Choroid plexus epithelial cell (primary cell): ENCODE results near the gene ZNF558.
"Not testable (repeated sequence)": the region's sequence is repeated elsewhere in the genome, so short reads cannot be mapped to it uniquely, and the experiment has no call there.

Experiments
- DNase-seq: peaks from one replicate; pipeline ENCODE4 v3.0.0-alpha.2; 2010; ENCODE audit warnings: low read depth
- H3K4me3 ChIP-seq: 2 replicates; pipeline ENCODE4 v1.5.1; 2011; ENCODE audit warnings: low read depth, mild to moderate bottlenecking, control low read depth, low read length, moderate library complexity
- TF ChIP-seq, protein P1 (sequence below): conservative IDR thresholded peaks from 2 replicates; pipeline ENCODE4 v1.5.1; 2011; ENCODE audit warnings: low read depth, mild to moderate bottlenecking, control low read depth, inconsistent platforms, low read length, moderate library complexity

Gene ZNF558

DNA sequence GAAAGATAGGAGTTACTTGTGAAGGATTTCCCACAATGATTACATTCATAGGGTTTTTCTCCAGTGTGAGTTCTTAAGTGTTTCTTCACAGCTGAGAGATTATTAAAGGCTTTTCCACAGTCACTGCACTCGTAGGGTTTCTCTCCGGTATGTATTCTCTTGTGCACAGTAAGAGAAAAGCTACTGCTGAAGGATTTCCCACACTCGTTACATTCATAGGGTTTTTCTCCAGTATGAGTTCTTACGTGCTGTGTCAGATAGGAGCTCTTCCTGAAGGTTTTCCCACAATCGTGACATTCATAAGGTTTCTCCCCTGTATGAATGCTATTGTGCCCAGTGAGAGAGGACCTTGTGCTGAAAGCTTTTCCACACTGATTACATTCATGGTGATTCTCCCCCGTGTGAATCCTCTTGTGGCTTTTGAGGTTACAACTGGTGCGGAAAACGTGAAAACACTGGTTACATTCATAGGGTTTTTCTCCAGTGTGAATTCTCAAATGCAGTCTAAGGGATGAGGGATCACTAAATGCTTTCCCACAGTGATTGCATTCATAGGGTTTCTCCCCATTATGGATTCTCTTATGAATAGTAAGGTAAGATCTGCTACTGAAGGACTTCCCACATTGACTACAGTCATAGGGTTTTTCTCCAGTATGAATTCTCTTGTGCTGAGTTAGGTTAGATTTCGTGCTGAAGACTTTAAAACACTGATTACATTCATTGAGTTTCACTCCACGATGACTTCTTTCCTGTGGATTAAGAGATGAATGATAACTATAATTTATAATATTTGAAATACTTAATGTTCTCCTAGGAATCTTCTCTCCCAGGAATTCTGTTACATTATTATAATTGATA, 20.6 kb downstream of the ZNF558 start:
- DNase-seq = peak; percentile 19
- H3K4me3 ChIP-seq = no peak overlapping the region
- TF ChIP-seq, protein P1, sequence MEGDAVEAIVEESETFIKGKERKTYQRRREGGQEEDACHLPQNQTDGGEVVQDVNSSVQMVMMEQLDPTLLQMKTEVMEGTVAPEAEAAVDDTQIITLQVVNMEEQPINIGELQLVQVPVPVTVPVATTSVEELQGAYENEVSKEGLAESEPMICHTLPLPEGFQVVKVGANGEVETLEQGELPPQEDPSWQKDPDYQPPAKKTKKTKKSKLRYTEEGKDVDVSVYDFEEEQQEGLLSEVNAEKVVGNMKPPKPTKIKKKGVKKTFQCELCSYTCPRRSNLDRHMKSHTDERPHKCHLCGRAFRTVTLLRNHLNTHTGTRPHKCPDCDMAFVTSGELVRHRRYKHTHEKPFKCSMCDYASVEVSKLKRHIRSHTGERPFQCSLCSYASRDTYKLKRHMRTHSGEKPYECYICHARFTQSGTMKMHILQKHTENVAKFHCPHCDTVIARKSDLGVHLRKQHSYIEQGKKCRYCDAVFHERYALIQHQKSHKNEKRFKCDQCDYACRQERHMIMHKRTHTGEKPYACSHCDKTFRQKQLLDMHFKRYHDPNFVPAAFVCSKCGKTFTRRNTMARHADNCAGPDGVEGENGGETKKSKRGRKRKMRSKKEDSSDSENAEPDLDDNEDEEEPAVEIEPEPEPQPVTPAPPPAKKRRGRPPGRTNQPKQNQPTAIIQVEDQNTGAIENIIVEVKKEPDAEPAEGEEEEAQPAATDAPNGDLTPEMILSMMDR = no peak

DNA sequence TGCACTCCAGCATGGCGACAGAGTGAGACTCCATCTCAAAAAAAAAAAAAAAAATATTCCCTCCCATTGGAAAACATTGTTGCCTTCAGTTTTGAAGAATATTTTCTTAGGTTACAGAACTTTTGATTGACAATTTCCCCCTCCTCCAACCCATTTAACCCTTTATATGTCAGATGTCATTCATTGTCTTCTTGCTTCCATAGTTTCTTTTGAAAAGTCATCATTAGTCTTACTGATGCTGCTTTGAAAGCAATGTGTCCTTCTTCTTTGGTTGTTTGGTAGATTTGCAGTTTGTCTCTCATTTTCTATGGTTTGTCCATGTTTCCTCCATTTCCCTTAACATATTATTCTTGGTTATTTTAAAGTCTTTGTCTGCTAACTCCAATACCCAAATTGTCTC, 25.4 kb downstream of the ZNF558 start:
- TF ChIP-seq, protein P1 = no peak
- no peak overlapping the region for H3K4me3 ChIP-seq

DNA sequence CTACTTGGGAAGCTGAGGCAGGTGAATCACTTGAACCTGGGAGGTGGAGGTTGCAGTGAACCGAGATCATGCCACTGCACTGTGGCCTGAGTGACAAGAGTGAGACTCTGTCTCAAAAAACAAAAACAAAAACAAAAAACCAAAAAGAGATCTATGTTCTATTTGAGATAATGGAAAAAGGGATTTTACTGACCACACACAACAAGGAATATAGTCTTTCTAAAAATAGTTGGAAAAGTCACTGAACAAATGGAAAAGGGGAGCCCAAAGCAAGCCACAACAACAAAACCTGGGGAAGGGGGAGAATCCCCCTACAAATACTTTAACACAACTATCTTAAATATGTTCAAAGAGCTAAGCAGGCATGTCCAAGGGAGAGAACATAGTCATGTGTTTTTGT, 37.3 kb downstream of the ZNF558 start:
- H3K4me3 ChIP-seq = no peak overlapping the region
- DNase-seq = no peak
- TF ChIP-seq, protein P1 = no peak

More for the DNA sequence above, 25.4 kb downstream of the ZNF558 start:
- peak; percentile 3 for DNase-seq

DNA sequence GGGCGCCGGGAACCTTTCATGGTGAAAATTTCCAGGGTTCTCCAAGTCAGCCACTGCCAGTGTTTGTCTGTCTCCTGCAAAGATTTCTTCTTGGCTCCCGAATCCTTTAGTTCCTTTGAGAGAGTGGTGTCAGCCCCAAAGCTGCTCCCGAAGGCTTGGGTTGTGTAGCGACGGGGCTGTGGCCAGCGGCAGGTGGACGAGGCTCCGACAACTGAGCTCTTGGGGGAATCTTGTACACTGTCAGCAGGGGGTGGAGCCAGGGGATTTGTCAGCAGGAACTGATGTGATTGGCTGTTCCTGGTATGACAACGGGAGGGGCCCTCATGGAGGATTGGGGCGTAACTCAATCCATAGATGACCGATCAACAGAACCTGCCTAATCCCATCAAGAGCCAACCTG, 58.5 kb downstream of the ZNF558 start:
- H3K4me3 ChIP-seq, DNase-seq: not testable (repeated sequence)

DNA sequence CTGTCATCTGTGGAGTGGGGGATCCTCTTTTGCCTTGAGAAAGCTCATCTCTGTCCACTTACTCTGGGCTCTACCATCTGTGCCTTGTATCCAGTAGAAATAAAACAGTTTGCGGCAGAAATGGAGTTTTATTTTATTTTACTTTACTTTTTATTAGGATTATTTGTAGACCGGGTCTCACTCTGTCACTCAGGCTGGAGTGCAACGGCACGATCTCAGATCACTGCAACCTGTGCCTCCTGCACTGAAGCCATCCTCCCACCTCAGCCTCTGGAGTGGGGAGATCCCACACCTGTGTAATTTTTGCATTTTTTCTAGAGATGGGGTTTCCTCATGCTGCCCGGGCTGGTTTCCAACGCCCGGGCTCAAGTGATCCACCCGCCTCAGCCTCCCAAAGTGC, 62.8 kb downstream of the ZNF558 start:
- H3K4me3 ChIP-seq, DNase-seq: not testable (repeated sequence)

DNA sequence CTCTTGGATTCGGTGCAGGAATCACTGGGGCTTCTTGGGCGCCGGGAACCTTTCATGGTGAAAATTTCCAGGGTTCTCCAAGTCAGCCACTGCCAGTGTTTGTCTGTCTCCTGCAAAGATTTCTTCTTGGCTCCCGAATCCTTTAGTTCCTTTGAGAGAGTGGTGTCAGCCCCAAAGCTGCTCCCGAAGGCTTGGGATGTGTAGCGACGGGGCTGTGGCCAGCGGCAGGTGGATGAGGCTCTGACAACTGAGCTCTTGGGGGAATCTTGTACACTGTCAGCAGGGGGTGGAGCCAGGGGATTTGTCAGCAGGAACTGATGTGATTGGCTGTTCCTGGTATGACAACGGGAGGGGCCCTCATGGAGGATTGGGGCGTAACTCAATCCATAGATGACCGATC, 64.8 kb downstream of the ZNF558 start:
- not testable (repeated sequence) for H3K4me3 ChIP-seq, DNase-seq
